ENCODE measurements around the gene CHAC1.

The CHAC1 gene, protein sequence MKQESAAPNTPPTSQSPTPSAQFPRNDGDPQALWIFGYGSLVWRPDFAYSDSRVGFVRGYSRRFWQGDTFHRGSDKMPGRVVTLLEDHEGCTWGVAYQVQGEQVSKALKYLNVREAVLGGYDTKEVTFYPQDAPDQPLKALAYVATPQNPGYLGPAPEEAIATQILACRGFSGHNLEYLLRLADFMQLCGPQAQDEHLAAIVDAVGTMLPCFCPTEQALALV

DNA sequence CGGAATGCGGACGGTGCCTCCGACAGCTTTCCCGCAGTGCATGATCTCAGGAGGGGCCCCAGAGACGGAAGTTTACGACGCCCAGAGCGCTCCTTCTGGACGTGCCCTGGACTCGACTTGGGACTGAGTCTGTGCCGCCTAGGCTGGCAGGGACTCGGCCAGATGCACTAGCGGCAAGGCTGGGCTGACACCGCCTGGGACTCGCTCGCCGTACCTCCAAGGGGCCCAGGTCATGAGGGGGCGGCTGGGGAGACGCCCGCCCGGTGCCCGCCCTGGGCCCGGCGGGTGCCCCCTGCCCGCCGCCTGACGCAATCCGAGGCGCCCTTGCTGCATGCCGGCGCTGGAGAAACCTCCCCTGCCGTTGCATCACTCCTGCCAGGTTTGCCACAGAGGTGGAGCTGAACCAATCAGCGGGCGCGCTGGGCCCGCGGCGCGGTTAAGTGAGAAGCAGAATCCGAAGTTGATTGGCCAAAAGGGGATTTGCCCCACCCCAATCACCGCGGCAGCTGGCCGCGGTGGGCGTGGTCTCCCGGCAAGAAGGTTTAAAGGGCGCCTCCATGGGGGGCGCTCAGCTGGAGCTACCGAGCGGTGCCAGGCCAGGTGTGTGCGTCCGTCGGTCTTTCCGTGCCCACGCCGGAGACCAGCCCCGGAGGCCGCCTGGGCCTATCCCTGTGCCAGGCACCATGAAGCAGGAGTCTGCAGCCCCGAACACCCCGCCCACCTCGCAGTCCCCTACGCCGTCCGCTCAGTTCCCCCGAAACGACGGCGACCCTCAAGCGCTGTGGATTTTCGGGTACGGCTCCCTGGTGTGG is at the start of gene CHAC1:
Gene CHAC1 (plus strand): TSS at position 571 of the 812 bp plus-strand sequence. CDS start 113 bp downstream, at position 684.
- peak; percentile 100 for DNase-seq (ENCODE audit: low spot score)

DNA sequence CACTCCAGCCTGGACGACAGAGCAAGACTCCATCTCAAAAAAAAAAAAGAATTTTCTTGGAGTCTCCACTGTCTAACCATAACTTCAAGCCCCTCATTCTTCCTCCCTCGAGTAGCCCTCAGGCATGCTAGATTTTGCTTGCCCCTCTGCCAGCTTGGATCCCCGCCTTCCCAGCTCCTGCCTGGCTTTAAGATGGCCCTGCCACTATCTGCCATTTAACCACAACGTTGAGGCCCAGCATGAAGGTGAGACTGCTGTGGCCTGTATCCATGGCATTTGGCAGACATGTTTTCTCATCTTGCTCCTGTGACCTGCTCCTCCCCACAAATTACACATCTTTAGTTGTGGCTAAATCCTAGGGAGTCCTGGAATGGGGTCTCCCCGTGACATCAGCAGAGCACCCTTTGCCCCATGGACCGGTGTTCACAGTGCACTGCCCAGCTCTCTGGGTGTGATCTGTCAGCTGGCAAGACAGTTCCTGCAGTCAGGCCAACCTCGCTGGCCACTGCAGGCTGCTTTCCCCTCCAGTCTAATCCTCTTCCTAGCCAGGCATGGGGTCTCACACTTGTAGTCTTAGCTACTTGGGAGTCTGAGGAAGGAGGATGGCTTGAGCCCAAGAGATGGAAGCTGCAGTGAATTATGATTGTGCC is 48.6 kb upstream of the CHAC1 start:
- no peak for DNase-seq (ENCODE audit: low spot score)

DNA sequence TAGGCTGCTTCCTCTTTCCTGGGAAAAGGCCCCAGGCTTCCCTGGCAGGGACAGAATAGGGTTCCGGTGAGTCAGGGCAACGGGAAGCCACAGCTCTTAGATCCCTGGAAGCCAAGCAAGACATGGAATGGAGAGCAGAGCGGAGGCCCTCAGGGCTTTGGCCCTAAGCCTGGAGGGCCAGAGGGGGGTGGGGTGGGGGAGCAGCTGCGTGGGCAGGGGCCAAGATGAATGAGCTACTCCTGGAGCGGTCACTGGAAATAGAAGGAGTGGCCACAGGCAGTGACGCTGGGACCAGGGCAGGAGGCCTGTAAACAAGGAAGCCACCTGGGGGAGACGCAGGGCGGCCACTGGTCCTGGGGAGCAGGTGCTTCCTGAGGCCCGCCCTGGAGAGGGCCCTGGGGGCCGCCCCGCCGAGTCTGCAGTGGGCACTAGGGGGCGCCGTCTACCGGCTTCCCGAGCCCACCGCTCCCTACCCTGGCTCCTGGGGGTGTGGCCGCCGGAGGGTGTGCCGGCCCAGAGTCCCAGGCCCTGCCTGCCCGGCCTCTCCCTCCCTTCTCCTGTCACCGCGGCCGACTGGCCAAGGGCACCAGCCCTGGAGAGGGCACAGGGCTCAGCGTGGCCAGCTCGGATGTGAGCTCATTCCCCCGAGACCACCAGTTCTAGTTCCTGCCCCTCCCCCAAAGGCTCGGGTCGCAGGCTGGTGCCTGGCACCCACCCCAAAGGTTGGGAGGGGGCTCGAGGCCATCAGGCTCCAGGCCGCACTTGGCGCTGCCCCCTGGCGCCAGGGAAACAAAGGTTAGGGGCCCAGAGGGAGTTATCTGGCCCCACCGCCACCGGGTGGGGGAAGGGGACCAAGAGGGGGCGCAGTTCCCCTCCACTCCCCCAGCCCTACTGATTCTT is 46.9 kb upstream of the CHAC1 start:
- peak; percentile 86 for DNase-seq (ENCODE audit: low spot score)

DNA sequence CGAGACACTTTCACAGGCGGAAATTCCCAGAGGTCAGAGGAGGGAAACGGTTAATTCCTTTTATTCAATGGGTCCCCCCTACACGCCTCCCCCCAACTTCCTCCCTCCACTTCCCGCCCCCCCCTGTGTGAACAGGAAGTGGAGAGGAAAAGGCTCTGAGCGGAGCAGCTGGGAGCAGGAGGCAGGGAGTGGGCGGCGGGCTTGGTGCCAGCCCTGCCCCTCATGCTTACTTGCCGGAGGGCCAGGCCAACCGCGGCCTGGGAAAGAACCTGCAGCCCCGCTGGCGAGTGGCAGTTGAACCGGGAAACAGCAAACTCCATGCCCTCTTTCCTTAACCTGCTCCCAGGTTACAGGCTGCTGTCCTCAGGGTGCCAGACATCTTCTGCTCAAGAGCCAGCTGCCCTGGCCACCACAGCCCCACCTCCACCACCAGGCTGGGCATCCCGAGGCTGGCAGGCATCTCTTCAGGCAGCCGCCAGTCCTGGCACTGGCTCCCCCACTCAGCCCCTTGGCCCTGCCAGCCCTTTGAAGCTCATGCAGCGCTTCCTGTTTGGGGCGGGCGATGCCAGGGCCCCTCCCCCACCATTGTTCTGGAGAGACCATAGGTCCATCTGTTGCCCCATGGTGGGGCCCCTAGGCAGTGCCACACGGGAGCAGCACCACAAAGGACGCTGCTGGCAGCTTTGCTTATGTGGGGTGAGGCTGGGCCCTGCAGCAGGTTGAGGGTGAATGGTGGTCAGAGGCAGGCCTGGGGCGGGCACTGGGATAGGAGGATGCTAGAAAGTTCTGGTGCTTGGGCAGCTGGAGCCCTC is 46.1 kb upstream of the CHAC1 start:
- no peak for DNase-seq (ENCODE audit: low spot score)

GRCh38 chr15:40908095-40908494 is 45.2 kb upstream of the CHAC1 start:
- no peak for DNase-seq (ENCODE audit: low spot score)

DNA sequence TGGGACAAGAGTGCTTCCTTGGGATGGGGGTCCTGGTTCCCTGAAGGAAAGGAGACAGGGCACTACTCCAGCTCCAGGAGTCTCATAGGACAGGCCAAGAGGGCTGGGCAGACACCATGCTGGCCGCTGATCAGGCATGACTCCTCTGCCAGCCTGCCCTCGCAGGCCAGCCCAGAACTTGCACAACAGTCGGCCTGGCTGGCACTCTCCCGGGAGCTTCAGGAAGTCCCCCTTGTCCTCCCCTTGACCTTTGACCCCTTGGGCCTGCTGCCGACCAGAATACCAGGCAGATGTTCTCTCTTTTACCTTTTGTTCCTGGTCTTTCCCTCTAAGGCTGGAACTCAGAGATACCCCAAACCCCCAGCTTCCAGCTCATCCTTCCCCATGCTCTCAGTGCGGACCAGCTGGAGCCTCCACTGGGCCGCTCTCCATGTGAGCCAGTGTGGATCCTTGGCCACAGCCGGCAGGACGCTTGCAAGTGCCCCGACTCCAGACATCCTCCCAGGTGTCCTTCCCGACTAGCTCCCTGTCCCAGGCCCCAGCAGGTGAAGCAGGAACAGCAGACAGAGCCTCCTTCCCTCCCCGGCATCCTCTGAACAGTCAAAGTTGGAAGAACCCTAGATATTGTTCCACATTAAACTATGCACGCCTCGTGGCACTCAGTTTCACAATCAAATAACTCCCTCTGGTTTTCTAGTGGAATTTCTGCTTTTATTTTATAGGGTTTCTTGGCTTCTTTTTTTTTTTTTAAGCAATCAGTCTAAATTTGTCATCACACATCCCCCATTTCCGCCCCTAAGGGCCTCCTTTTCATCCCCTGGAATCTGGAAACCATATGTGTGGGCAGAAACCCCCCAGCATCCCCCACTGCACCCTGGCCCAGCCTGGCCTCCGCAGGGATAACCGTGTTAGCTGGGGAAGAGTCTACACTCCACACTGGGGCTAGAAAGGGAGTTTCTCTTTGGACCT is 43.3 kb upstream of the CHAC1 start:
- no peak for DNase-seq (ENCODE audit: low spot score)

DNA sequence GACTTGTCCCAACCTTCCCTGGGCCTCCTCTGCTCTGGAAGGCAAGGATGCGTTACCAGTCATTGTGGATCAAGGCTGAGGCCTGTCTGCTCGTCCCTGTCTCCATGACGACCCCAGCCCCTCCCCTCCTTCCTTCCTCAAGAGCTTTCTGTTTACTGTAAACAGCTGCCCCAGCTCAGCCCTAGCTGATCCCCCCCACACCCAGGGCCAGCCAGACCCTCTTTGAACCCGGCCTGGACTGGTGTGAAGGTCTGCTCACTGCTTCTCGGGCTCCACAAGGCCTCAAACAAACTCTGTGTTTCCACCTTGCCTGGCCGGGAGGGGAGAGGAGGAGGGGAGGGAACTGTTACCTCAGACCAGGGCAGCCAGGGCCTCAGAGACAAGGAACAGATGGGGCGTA is 42.1 kb upstream of the CHAC1 start:
- no peak for DNase-seq (ENCODE audit: low spot score)

- DNase-seq (ENCODE audit: low spot score): no peak
Observed at GRCh38 chr15:40911693-40912092, 41.6 kb upstream of the CHAC1 start.

DNA sequence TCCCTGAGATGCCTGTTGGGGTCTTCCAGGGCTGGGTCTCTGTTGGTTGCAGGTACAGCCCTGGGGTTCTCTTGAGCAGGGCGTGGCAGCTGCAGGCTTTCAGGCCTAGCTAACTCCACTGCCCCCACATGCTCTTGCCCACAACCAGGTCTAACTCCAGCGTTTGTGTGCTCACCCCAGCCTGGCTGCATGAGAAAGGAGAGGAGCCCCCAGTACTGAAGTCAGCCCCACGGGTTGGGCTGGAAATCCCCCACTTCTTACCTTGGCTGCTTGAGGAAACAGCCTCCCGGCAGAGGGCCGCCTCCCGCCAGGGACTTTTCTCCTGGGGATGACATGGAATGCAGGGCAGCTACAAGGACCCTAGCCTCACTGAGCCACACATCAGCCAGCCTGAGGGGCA is 40.8 kb upstream of the CHAC1 start:
- no peak for DNase-seq (ENCODE audit: low spot score)

DNA sequence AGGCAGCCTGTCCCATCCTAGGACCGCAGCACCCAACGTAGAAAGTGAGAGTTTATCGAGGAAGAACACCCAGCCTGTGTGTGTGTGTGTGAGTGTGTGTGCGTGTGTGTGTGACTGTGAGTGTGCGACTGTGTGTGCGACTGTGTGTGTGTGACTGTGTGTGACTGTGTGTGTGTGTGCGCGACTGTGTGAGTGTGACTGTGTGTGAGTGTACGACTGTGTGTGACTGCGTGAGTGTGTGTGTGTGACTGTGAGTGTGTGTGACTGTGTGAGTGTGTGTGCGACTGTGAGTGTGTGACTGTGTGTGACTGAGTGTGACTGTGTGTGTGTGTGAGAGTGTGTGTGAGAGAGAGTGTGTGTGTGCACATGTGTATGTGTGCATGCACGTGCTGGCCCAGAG is 39.3 kb upstream of the CHAC1 start:
- DNase-seq (ENCODE audit: low spot score): no peak

GRCh38 chr15:40914486-40914885 is 38.8 kb upstream of the CHAC1 start:
- no peak for DNase-seq (ENCODE audit: low spot score)

DNA sequence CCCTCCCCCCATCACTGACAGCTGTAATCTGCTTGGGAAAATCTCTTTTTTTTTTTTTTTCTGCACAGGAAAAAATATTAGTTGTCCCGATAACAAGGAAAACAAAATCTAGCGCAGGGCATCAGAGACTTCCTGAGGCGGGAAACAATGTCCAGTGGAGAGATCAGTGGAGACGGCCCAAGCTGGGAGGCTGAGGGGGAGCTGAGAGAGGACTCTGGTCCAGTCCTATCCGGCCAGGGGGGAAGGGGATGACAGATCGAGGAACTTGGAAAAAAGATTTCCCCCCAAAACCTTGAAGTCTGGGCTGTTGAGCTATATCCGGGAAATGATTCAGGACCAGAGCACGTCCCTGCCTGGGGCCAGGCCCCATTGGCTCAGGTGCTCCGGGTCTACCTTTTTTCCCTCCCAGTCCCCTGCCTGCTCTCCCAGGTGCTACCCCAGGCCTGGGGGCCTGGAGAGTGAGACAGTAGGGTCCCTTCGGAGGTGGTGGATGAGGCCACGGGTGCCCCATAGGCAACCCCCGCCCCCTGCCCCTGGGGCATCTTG is 38.1 kb upstream of the CHAC1 start:
- no peak for DNase-seq (ENCODE audit: low spot score)

- DNase-seq (ENCODE audit: low spot score): no peak
Observed at GRCh38 chr15:40915679-40916078, 37.6 kb upstream of the CHAC1 start.

DNA sequence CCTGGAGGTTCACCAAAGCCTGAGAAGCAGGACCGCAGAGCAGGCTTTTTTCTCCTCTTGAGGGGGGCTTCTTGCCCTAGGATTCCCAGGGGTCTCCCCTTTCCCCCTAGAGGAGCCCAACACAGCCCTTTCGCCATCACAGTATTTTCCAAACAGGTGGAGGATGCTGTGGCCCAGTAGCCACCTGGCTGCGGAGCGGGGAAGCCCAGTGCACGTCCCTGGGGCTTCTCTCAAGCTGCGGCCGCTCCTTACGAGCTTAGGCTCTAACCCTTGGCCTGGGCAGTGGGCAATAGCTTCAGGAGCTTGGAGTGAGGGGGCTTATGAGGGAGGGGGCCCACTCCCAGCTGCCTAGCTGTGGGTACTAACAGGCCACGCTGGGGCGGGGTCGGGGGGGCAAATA is 35.7 kb upstream of the CHAC1 start:
- DNase-seq (ENCODE audit: low spot score): no peak

GRCh38 chr15:40918146-40918798 is 35.0 kb upstream of the CHAC1 start:
- no peak for DNase-seq (ENCODE audit: low spot score)

DNA sequence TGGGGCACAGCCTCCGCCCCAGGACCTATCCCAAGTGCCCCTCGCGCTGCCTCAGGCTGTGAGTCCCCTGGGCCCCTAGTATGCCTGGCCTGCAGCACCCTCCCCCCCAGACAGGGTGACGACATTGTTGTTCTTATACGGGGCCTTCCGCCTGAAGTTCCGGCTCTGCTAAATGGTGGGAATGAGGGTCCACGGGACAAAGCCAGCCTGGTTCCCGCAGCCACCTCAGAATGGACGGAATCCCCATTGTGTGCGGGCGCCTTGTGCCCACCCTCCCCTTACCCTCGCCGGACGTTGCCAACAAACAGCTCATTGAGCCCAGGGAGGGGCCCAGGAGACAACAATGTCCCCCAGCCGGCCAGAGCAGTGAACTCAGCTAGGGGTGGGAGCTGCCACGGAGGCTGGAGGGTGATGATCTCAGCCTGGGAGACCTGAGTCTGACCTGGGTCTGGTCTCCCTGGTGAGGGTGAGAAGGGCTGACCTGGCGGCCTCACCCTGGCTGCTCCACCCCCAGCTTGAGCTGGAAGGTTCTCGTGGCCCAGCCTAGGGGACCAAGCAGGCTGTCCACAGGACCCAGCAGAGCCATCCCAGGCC is 34.4 kb upstream of the CHAC1 start:
- no peak for DNase-seq (ENCODE audit: low spot score)

DNA sequence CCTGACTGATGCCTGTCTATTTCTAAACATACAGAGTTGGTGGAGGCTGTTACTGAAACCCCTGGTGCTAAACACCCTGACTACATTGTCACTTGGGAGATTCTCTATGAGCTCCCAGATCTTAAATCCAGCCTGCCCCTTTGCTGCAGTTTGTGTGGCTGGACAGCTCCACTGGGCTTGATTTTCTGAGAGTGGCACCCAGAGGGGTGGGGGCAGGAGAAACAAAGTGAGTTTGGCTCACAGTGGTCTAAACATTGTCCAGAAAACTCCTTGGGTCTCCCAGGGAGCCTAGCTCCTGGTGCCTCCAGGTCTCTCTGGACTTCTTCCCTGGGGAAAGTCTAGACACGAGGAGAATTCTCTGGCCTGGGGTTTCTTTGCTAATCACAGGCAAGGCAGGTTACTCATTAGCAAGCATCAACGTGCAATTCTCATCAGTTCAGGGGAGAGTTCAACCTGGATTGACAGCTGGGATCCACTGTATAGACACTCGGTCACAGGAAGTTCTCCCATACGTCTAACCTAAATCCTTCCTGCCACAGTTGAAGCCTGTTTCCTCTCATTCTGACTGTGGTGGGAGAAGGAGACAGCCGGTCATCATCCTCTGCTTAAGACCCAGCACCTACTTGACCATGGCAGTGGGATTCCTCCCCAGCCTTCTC is 31.2 kb upstream of the CHAC1 start:
- no peak for DNase-seq (ENCODE audit: low spot score)

DNA sequence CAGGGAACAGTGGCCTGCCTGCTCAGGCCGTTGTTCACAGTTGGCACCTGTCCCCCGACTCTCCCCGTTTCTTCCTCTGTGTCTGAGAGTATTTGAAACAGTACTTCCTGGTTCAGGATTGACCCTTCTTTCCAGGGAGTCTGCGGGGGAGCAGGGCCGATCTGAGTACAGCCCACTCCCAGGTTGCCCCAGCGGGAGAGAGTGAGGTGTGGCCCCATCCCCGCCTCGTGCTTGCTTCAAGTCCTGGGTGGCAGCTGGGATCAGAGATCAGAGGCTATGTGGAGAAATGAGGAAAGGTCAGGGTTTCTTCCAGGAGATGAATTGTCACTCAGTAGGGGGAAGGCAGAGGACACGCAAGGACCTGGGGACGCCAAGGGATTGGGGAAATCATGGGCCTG is 30.7 kb upstream of the CHAC1 start:
- no peak for DNase-seq (ENCODE audit: low spot score)

All from hepatic stellate cell (primary cell).